HG03432 (cell line): ENCODE results near the gene DNPEP.
"Not testable (repeated sequence)": the region's sequence is repeated elsewhere in the genome, so short reads cannot be mapped to it uniquely, and the experiment has no call there.

Source experiments
- ATAC-seq: cut with Tn5 transposase; IDR thresholded peaks from one replicate; pipeline ENCODE4 v1.9.1; 2021; ENCODE audit warnings: mild to moderate bottlenecking, moderate library complexity; ENCODE audit not compliant: unreplicated experiment

The DNPEP gene

DNA sequence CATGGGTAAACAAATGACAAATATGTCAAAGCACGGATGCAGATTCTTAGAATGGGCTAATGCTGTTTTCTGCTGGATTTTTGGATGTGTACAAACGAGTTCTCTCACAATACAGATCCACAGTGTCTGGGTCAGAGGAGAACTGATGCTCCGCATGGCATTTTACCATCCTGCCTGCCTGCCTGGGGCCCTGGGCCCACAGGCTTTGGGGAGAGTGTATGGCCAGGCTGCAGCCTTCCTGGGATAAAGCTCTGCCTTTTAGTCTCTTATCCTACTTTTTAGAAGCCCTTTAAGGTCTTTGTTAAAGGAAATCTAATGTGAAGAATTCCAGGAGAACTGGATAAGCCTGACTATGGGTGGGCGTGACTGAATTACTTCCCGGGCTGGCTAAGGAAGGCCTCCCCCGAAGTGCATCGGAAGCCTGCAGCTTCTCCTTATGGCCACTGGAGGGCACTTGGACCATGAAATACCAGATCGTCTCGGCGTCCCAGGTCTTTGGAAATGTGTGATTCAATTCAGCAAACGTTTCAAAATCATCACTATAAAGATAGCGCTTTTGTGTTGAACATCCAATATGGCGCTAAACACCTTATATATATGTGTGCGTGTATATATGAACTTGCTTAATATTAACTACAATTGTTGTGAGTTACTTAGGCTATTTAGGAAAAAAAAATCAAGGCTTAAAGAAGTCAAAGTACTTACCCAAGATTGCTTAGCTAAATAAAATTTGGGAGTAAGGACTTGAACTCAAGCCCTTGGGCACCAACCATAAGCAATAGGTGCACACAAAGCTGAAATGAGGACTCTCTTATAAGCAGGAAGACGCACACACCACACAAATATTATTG, 15.2 kb upstream of the DNPEP start:
- ATAC-seq = peak; percentile 85

DNA sequence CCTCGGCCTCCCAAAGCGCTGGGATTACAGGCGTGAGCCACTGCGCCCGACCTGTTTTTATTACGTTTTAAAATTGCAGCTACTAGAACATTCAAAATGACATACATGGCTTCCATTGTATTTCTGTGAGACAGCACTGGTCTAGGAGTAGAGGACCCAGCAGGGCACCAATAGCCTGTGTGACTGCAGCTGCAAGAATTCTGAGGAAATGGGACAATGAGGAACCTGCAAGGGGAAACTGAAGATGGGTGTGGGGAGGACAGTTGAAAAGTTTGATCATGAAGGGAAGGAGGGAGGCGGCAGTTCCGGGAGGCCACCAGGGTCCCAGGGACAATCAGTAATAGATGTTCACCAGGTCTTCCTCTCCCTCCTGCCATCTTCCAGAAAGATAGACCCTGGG, 13.9 kb upstream of the DNPEP start:
- no peak for ATAC-seq

DNA sequence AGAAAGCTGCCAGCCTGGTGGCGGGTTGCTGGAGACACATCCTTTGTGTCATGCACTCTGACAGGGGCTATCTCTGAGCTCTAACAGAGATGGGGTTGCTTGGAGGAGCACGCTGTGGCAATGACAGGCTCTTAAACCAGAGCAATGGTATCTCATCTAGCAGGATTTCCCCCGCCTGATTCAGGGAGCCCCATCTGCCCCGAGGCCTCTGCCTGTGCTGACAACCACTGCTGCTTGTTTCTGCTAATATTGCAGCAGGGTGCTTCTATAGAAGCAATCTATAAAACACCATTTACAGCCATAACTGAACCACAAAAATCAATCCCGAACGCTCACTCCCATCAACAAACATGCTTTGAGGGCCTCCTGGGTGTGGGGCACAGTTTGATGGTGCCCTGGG, 12.8 kb upstream of the DNPEP start:
- no peak for ATAC-seq

DNA sequence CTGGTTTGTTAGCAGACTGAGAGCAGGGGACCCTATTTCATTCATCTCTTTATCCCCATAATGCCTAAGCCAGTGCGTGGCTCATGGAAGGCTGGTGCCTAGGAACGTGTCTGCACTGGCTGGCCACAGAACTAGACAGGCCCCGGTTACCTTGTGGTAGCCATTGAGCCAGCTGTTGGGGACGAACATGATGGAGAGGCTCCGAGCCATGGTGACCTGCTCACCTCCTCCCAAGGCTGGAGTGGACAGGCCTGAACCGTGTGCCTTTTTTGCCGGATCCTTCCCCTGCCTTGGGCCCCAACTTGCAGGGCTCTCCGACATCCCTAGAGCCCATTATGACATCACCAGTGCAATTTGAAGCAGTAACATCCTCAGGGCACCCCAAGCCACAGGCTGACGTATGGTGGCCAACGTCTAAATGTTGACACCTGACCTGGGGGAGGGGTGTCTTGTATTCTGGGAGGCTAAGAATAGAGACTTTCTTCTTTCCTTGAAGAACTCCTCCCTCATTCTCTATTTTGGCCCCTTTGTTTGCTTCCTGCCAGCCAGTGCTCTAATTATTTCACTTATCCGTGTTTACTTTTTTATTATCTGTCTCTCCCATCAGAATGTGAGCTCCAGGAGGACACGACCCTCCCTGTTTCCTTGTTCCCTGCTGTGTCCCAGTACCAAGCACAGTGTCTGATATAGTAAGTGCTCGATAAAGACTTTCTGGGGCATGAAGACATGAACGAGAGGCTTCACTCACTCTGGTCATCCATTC, 12.2 kb upstream of the DNPEP start:
- ATAC-seq = no peak

DNA sequence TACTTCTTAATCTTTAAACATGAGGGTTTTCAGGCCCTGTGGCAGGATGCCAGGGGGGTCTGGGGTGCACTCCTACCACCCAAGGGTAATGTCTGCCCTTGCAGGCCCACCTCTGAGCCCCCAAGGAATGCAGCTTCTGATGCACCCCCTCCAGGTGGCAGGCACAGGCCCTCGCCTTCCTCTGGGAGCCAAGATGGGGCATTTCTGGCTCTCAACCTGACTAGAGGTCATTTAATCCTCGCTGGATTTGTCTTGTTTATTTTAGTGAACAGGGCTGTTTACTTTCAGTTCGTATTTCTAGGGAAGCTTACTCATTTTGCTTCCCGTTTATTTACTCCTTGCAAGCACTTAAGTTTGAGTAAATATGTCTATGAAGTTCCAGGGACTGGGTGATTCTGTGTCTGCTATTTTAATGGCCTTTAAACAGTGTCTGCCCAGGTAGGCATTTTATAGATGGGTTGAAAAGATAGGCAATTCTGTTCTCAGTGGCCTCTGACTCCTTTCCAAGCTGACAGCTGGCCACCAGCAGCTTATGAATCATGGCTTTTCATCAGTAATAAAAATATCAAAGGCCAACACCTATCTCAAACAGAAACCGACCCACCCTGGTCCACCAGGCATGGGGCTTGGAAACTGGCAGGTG, 11.1 kb upstream of the DNPEP start:
- no peak for ATAC-seq

DNA sequence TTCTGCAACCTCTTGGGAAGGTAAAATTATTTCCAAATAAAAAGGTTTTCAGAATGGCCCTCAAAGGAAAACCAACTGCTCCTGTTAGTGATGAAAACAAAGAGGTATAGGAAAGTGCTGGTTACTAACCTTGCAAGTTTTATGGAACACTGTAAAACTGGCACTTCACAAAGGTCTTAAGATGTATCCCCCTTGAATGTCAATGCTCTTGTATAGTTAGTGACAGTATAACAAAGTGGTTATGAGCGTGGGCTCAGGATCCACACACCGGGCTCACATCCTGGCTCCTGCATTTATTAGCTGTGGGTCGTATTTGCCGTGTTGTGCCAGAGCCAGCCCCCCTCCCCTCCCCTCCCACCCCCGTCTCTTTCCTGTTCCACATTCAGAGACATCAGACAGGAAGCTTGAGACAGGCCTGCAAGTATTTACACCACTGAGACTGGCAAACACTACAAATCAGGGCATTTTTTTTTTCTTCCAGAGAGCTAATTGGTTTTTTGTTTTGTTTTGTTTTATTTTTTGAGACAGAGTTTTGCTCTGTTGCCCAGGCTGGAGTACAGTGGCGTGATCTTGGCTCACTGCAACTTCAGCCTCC, 9.2 kb upstream of the DNPEP start:
- ATAC-seq = no peak

DNA sequence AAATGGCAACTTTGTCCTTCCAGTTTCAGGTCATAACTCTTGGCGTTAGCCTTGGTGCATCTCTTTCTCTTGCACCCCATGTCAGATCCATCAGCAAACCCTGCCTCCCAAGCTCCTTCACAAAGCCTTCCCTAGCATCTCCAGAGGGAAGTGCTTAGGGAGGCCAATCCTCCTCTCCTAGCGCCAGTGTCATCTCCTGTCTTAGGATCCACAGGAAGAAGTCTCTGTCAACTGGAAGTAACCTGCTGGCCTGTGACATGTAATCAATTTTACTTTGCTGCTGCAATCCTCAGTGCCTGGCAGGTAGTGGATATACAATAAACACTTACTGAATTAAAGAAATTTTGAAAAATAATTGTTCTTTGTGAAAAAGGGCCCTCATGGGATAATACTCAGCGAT, 7.9 kb upstream of the DNPEP start:
- ATAC-seq = no peak

DNA sequence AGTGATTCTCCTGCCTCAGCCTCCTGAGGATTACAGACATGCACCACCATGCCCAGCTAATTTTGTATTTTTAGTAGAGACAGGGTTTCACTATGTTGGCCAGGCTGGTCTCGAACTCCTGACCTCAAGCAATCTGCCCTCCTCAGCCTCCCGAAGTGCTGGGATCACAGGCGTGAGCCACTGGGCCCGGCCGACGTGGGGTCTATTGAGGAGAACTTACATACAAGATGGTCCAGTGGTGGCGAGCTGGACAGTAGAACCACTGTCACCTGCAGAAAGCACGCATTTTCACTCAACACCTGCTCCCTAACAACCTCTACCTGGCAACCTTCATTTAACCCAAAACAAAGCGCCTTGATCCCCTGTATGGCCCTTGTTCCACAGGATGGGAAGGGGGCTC, 7.3 kb upstream of the DNPEP start:
- ATAC-seq = not testable (repeated sequence)

DNA sequence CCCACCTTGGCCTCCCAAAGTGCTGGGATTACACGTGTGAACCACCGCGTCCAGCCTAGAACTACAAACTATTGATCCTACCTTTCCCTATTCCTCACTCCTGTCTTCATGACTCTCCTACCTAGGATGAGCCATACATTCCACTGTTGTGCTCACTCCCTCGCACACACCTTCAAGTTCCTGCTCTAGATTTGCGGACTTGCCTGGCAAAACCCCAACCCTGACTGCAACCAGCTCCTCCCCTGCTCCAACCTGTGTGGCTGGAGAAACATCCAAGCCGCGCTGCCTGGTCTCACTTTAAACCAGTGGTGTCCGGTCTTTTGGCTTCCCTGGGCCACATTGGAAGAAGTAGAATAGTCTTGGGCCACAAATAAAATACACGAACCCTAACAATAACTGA, 5.0 kb upstream of the DNPEP start:
- no peak for ATAC-seq

DNA sequence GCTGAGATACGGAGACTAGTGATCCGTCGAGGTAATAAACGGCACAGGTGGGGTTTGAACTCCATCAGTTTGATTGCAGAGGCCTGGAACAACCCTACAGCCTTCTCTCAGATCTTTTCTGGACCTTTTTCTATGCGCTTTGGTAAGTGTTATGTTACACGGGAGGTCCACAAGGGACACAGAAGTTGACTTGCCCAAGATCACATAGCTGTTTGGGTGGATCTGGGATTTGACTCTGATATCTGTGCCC, 1.1 kb upstream of the DNPEP start:
- ATAC-seq = no peak

DNA sequence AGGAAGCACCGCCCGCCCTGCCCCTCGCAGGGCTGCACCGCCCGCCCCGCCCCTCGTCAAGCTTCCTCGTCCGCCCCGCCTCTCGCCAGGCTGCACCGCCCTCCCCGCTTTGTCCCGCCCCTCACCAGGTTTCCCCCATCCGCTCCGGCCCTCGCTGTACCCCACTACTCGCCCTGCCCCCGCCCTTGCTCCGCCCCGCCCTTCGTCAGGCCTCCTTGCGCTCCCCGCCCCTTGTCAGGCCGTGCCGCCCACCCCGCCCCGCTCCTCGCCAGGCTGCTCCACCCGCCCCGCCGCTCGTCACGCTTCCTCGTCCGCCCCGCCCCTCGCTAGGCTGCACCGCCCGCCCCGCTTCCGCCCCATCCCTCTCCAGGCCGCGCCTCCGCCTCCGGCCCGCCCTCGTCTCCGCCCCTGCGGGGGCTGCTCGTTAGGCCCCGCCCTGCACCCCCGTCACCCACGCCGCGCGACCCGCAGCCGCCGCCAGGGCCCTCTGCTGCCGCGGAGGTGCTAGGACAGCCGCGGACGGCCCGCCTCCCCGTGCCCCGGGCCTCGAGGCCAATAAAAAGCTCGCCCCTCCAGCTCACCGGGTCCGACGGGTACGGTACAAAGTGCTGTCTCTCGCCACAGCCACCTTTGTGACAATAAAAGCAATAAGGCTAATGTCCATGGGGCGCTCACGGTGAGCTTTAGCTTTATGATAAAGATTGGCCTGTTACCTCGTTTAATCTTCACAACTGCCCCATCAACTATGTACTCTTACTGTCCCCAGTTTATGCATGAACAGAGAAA, 602 bp upstream of the DNPEP start:
- peak; percentile 85 for ATAC-seq

DNA sequence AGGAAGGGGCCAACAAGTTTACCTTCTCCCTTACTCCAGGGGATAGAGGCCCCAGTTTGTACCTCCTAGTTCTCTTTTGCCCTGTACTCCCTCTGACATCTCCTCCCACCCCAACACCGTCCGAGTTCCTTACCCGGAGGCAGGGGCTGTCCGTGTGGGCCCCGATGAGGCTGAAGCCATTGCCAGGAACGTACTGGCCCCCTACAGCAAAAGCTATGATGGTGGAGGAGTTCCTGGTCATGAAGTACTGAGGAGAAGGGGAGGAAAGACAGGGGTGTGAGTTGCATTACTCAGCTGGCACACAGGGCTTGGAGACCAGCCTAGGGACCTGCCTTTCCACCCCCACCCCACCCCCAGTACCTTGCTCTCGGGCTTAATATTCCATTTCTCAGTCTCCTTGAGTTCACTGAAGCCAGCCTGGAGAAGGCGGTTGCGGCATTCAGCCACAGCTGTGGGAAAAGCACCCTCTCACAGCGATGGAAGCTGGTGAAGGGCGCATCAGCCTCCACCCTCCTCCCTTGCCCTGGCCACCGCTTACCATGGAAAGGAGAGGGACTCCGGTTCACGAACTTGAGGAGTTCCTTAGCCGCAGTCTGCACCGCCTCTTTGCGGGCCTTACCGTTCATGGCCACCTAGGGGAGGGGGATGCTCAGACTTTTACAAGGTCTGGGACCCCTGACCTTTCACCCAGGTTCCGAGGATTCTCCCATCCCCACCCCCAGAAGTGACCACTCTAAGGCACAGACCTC, 1.0 kb downstream of the DNPEP start:
- no peak for ATAC-seq

DNA sequence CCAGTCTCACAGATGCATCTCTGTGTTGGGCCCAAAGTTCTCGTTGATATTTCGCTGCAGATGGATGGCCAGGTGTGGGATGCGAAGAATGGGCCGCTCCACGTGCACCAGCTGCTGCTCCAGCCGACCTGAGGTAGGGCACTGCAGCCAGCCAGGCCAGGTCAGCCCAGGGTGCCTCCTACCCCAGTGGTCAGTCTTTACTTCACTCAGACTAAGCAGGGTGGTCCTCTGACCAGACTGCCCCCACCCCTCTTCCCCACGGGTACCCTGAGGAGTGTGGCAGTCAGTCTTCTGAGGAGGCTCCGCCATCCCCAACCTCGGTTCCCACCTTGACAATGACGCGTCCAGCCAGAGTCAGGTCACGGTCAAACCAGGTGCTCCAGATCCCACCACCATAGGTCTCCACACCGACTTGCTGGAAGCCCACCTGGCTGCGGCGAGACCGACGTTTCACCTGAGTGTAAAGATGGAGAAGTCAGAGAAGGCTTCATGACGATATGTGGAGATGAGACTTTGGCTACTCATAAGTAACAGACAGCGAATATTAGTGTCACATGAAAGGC, 1.7 kb downstream of the DNPEP start:
- no peak for ATAC-seq

DNA sequence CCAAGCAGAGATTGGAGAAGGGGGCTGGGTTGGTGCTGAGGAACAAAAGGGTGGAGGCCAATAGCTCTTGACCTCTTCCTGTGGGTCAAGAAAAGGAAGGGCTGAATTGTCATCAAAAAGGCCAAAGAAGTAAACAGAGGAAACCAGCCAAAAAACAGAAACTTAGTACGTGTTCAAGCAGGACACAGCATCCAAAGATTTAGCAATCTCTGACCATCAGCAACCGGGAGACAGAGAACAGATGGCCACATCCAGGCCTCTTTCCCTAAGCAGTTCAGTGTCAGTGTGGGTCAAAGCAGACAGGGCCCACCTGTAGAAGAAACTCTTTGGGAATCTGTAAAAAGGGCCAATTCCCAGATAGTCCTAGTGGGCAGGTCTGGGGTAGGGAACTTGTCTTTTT, 2.9 kb downstream of the DNPEP start:
- no peak for ATAC-seq

DNA sequence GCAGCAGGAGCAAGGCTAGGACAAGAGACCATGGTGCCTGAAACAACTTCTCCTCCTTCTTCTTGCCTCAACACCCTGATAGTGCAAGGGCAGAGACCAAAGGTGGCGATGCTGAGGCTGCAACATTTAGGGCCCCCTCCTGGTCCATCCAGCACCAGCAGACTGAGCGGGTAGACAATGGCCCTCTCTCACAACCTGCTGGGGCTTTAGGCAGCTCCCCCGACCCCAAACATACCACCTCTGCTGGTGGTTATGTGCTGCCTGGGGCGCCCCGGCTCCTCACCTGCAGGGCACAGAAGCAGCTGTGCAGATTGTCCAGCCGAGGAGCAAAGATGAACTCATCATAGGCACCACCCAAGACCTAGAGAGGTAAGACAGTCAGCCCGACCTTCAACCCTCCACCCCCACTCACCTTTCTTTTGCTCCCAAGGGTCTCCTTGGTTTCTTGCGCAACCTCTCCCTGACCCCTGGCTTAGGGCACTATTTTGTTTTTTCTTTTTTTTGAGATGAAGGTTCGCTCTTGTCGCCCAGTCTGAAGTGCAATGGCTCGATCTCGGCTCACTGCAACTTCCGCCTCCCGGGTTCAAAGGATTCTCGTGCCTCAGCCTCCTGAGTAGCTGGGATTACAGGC, 3.5 kb downstream of the DNPEP start:
- no peak for ATAC-seq

DNA sequence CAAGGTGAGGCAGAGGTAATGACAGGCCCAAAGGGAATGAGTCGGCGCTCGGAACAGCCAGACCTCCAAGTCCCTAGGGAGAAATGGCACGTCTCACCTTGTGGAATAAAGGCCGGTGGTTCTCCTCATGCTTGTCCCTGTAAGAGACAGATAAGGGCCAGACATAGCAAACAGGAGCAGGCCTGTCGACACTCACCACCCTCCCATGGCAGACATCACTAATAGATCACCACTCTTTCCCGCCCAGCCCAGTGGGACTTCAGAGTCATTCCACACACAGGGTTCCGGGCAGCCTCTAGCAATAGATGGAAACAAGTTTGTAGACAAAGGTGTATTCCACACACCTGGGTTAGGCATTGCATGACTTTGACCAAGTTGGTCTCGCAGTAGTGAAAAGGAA, 6.3 kb downstream of the DNPEP start:
- ATAC-seq = no peak

DNA sequence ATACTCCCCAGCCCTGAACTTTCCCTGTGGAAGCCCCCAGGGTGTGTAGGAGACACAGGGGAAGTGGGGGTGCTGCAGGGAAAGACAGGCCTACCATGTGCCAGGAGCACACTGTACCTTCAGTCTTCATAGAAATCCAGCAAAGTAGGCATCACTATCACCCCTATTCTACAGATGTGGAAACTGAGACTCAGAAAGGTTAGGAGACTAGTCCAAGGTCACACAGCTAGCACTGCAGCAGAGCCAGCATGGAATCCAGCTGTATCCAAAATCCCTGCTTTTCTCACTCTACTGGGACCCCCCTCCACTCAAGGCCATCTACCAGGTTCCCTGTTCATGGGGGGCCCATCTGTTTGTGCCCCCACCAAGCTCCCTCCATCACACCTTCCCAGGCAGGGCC, 6.8 kb downstream of the DNPEP start:
- ATAC-seq = no peak

DNA sequence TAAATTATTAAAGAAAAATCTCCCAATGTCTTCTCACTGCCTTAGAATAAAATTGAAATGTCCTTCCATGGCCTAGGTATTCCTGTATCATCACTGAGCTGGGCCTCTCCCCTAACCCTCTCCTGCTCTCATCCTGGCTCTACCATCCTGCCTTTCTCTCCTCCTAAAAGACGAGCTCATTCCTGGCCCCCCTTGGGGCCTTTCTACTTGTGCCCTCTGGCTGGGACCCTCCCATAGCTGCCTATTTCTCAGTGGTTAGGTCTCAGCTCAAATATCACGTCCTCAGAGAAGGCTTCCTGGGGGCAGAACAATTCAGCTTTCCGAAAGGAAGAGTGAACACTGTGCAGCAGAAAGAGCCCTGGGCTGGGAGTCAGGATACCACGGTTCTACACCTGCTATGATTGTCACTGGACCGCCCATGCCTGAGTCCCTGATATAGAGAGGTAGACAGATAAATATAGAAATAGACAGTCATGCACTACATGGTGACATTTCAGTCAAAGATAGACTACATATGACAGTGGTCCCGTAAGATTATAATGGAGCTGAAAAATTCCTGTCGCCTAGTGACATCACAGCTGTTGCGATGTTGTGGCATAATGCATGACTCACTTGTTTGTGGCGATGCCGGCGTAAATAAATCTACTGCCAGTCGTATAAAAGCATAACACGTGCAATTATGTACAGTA, 9.4 kb downstream of the DNPEP start:
- ATAC-seq = no peak

DNA sequence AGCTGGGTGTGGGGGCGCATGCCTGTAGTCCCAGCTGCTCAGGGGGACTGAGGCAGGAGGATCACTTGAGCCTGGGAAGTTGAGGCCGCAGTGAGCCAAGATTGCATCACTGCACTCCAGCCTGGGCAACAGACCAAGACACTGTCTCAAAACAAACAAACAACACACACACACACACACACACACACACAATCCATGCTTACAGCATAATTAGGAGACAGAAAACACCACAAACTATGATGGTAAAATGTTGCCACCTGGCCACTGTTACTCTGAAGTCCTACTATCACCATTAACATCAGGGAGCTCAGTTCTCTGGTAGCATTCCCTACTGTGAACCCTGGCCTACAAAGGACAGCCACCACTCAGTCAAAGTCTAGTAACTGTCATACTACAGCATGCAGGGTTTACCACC, 18.3 kb downstream of the DNPEP start:
- no peak for ATAC-seq
